Caki2 (cell line): ENCODE measurements around the gene CPNE2. TPM values are rescaled to one million over a fixed set of nuclear protein-coding genes. Genes with fewer than 3 reads are reported as not detected.
A peak's percentile ranks its signal among the peaks of the same experiment; 100 is the strongest.

ENCODE experiments used
- DNase-seq: peaks from one replicate; pipeline ENCODE4 v3.0.0-alpha.2; 2015; ENCODE audit warnings: low read depth
- in situ Hi-C: cut with HindIII; loops from 2 replicates; pipeline ENCODE4 v1.10.0; 2016; ENCODE audit warnings: low sequenced_read_pairs, low pct_unique_long_range_greater_than_20kb, mixed read lengths
- total RNA-seq: library from RNA; depleted of rRNA; stranded (reverse); fragments of >200 nt; shearing (Covaris generic); gene quantifications from 2 replicates; pipeline ENCODE4 v1.2.3, GENCODE V29; 2014; ENCODE audit warnings: low replicate concordance

The CPNE2 gene
- total RNA-seq, 1 experiment from 2014 or later = 33.5 TPM

- in situ Hi-C loops = no loop called here
- DNase-seq = no peak
Measured at GRCh38 chr16:57112403-57113041, 20.1 kb downstream of the CPNE2 start.

- peak; percentile 20 for DNase-seq
- in situ Hi-C loops = no loop called here
Measured at GRCh38 chr16:57113042-57113453, 20.7 kb downstream of the CPNE2 start.

GRCh38 chr16:57113664-57114063 is 21.3 kb downstream of the CPNE2 start:
- in situ Hi-C loops = no loop called here

GRCh38 chr16:57115168-57115513 is 22.8 kb downstream of the CPNE2 start:
- no peak for DNase-seq
- in situ Hi-C loops = no loop called here

More at GRCh38 chr16:57113664-57114063, 21.3 kb downstream of the CPNE2 start:
- DNase-seq = no peak

- DNase-seq = no peak
- in situ Hi-C loops = no loop called here
Measured at GRCh38 chr16:57115514-57116182, 23.3 kb downstream of the CPNE2 start.

- DNase-seq = no peak
- in situ Hi-C loops = no loop called here
Measured at GRCh38 chr16:57118461-57119084, 26.2 kb downstream of the CPNE2 start.

GRCh38 chr16:57123216-57123973 is 31.0 kb downstream of the CPNE2 start:
- in situ Hi-C loops = no loop called here
- DNase-seq = no peak

GRCh38 chr16:57123974-57124674 is 31.7 kb downstream of the CPNE2 start:
- no peak for DNase-seq
- in situ Hi-C loops = no loop called here

GRCh38 chr16:57125376-57125775 is 33.0 kb downstream of the CPNE2 start:
- in situ Hi-C loops = no loop called here
- DNase-seq = no peak

- DNase-seq = no peak
- in situ Hi-C loops = no loop called here
Measured at GRCh38 chr16:57125969-57126368, 33.6 kb downstream of the CPNE2 start.

- in situ Hi-C loops = no loop called here
- DNase-seq = no peak
Measured at GRCh38 chr16:57126411-57126810, 34.0 kb downstream of the CPNE2 start.

GRCh38 chr16:57127037-57127763 is 34.8 kb downstream of the CPNE2 start:
- in situ Hi-C loops = no loop called here
- no peak for DNase-seq

GRCh38 chr16:57127836-57128235 is 35.5 kb downstream of the CPNE2 start:
- no peak for DNase-seq
- in situ Hi-C loops = no loop called here

- in situ Hi-C loops = no loop called here
- DNase-seq = no peak
Measured at GRCh38 chr16:57128771-57129389, 36.5 kb downstream of the CPNE2 start.

- DNase-seq = no peak
- in situ Hi-C loops = no loop called here
Measured at GRCh38 chr16:57130950-57131321, 38.6 kb downstream of the CPNE2 start.

- in situ Hi-C loops = no loop called here
- DNase-seq = no peak
Measured at GRCh38 chr16:57131351-57131970, 39.1 kb downstream of the CPNE2 start.

- no peak for DNase-seq
- in situ Hi-C loops = no loop called here
Measured at GRCh38 chr16:57132470-57132869, 40.1 kb downstream of the CPNE2 start.
